ENCODE data around the gene STK25.

STK25 gene

GRCh38 chr2:241535871-241536655, 27.7 kb upstream of the STK25 start:
- Histone ChIP-seq H3K27ac (no peak overlapping the region), H3K4me3 (ENCODE audit: low read depth, low read length) (no peak overlapping the region), H3K9me3 (ENCODE audit: severe bottlenecking) (no peaks in the 10 kb centered on the region), H3K27me3 (ENCODE audit: insufficient read depth, low read depth, severe bottlenecking) (no peaks in the 10 kb centered on the region), H3K36me3 (no peaks in the 10 kb centered on the region)
- TF ChIP-seq CTCF (IDR thresholded peaks at IDR 0.05; ENCODE audit: low read depth, low read length) = no peak
- no peak for DNase-seq

- no peaks in the 10 kb centered on the region for H3K36me3 ChIP-seq
- H3K9me3 ChIP-seq (ENCODE audit: severe bottlenecking) = no peaks in the 10 kb centered on the region
- no peaks in the 10 kb centered on the region for H3K27me3 ChIP-seq (ENCODE audit: insufficient read depth, low read depth, severe bottlenecking)
- H3K27ac ChIP-seq = no peak overlapping the region
- TF ChIP-seq CTCF (IDR thresholded peaks at IDR 0.05; ENCODE audit: low read depth, low read length) = no peak
- no peak overlapping the region for H3K4me3 ChIP-seq (ENCODE audit: low read depth, low read length)
- DNase-seq = no peak
Measured at GRCh38 chr2:241534701-241535375, 26.5 kb upstream of the STK25 start.

- H3K36me3 ChIP-seq = no peaks in the 10 kb centered on the region
- no peaks in the 10 kb centered on the region for H3K9me3 ChIP-seq (ENCODE audit: severe bottlenecking)
Measured at GRCh38 chr2:241534293-241534692, 25.9 kb upstream of the STK25 start.

GRCh38 chr2:241532733-241533601, 24.6 kb upstream of the STK25 start:
- Histone ChIP-seq H3K36me3 (no peaks in the 10 kb centered on the region), H3K27me3 (ENCODE audit: insufficient read depth, low read depth, severe bottlenecking) (no peaks in the 10 kb centered on the region), H3K4me3 (ENCODE audit: low read depth, low read length) (no peak overlapping the region), H3K27ac (no peak overlapping the region), H3K9me3 (ENCODE audit: severe bottlenecking) (no peaks in the 10 kb centered on the region)
- no peak for TF ChIP-seq CTCF (IDR thresholded peaks at IDR 0.05; ENCODE audit: low read depth, low read length)
- DNase-seq = no peak

More at GRCh38 chr2:241534293-241534692, 25.9 kb upstream of the STK25 start:
- no peak for TF ChIP-seq CTCF (IDR thresholded peaks at IDR 0.05; ENCODE audit: low read depth, low read length)
- DNase-seq = no peak
- Histone ChIP-seq H3K4me3 (ENCODE audit: low read depth, low read length) (no peak overlapping the region), H3K27ac (no peak overlapping the region), H3K27me3 (ENCODE audit: insufficient read depth, low read depth, severe bottlenecking) (no peaks in the 10 kb centered on the region)

- H3K36me3 ChIP-seq = no peaks in the 10 kb centered on the region
- H3K9me3 ChIP-seq (ENCODE audit: severe bottlenecking) = no peaks in the 10 kb centered on the region
- H3K4me3 ChIP-seq (ENCODE audit: low read depth, low read length) = no peak overlapping the region
- no peak overlapping the region for H3K27ac ChIP-seq
- no peak for TF ChIP-seq CTCF (IDR thresholded peaks at IDR 0.05; ENCODE audit: low read depth, low read length)
- DNase-seq = no peak
- H3K27me3 ChIP-seq (ENCODE audit: insufficient read depth, low read depth, severe bottlenecking) = no peaks in the 10 kb centered on the region
Measured at GRCh38 chr2:241532168-241532567, 23.8 kb upstream of the STK25 start.
